ENCODE results near the gene TBC1D9B.

Gene TBC1D9B

DNA sequence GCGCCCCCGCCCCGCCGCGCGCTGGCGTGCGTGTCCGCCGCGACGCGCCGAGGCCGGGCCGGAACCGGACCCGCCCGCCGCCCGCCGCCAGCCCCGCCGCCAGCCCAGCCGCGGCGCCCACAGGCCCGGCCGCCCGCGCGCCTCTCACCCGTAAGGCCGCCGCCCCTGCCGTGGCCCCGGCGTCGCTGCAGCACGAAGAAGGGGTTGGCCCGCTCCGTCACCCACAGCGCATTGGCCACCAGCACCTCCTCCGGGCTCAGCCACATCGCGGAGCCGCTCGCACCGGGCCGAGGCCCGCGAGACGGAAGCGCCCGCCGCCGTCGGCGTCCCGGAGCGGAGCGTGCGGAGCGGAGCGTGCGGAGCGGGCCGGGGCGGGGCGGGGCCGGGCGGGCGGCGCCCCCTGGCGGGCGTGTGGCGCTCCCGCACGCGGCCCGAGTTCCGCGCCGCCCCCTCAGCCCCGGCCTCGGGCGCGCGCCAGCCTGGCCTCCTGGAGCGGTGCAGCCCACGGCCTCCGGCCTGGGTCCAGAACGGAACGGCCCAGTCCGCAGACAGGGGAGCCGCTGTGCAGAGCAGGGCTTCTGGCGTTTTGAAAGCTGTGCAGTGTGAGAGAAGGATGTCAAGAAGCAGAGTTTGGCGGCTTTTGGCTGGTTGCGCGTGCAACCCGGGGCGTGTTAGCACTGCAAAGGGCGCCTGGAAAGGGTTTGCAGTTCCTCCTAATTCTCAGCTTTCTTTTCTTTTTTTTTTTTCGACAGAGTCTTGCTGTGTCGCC lies at the start of gene TBC1D9B:
TSS of gene TBC1D9B (minus strand) at position 342 of the 769 bp plus-strand sequence. CDS start at position 266, 76 bp downstream.
- DNase-seq (ENCODE audit: low read depth), result no peak

DNA sequence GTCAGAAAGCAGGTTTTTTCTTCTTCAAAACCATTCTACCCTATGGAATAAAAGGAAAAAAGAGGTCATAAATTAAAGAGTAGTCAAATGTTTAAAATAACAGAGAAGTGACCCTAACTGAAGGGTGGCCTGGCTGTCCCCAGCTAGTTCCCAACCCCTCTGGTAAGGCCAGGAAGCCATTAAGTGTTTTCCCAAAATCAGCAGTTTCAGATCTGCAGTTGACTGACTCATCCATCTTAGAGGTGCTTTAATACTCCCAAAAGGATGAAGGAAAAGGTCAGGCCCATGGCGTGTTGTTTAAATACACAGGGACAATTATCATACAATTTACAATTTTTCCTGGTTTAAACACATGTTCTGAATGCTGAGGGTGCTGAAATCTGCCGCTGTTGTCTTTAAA lies 47.9 kb upstream of the TBC1D9B start:
- no peak for DNase-seq (ENCODE audit: low read depth)

DNA sequence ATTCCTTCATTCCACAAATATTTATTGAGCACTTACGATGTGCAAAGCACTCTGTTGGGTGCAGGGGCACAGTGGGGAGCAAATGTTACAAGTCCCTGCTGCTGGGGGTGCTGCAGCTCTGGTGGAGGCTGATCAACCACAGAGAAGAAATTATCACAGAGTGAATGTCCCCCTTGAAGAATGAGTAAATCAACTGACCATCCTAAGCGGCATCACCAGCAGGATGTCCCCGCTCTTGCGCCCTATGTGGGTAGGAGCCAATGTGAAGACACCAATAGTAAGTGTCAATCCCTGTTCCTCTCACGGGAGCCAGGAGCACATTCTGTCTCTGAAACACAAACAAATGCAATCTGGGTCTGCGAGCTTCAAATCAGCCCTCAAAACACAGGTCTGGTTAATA lies 47.4 kb upstream of the TBC1D9B start:
- no peak for DNase-seq (ENCODE audit: low read depth)

DNA sequence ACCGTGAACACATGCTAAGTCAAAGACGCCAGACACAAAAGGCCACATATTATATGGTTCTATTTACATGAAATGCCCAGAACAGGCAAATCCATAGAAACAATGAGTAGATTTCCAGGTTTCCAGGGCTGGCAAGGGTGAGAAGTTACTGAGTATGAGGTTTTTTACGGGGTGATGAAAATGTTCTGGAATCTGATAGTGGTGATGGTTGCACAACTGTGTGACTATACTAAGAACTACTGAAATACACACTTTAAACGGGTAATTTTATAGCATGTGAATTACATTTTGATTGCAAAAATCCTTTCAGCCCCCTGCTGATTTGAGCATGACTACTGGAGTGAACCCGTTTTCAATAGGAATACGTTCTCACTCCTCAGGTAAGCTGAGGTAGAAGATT lies 46.7 kb upstream of the TBC1D9B start:
- DNase-seq (ENCODE audit: low read depth), result no peak

DNA sequence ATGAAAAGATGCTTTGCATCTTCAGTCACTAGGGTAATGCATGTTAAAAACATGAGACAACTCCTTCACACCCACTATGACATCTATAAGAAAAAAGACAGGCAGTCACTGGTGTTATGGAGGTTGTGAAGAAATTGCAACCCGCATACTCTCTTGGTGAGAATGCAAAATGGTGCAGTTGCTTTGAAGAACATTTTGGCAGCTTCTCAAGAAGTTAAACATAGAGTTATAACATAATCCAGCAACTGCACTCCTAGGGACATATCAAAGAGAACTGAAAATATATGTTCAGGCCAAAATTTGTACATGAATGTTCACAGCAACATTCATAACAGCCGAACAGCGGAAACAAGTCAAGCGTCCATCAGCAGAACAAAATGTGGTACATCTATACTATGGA lies 46.3 kb upstream of the TBC1D9B start:
- no peak for DNase-seq (ENCODE audit: low read depth)

DNA sequence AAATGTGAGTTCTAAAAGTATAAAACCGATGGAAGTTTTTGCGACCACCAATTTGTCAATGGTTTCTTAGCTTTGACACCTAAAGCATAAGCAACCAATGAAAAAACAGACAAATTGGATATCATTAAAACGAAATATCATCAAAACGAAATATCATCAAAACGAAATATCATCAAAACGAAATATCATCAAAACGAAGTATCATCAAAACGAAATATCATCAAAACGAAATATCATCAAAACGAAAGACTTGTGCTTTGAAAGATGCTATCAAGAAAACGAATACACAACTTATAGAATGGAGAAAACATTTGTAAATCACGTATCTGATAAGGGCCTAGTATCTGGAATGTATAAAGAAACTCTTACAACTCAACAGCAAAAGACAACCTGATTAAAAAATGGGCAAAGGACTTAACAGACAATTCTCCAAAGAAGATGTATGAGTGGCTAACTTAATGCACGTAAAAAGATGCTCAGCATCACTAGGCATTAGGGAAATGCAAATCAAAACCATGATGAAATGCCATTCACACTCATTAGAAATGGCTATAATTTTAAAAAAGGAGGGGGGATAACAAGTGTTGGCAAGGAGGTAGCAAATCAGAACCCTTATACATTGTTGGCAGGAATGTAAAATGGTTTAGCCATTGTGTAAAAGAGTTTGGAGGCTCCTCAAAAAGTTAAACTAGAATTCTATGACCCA lies 29.4 kb upstream of the TBC1D9B start:
- DNase-seq (ENCODE audit: low read depth), result no peak

DNA sequence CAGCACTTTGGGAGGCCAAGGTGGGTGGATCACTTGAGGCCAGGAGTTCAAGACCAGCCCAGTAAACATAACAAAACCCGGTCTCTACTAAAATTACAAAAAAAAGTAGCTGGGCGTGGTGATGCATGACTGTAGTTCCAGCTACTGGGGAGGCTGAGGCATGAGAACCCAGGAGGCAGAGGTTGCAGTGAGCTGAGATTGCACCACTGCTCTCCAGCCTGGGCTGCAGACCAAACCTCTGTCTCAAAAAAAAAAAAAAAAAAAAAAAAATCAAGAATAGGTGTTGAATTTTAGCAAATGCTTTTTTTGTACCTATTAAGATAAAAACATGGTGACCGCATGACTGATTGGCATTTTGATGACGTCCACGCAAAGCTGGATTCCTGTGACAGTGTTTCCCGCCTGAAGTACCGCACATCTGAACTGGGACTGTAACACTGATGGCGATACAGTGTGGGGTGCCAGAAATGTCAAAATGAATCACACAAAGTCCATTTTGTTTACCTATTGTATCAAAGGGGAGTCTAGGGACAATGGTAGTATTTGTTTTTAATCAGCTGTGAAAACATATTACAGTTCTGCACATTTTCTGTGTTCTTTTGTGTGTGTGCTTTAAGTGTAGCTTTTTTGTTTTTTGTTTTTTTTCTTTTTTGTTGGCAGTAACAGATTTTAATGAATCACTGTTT lies 23.2 kb upstream of the TBC1D9B start:
- DNase-seq (ENCODE audit: low read depth), result no peak

DNA sequence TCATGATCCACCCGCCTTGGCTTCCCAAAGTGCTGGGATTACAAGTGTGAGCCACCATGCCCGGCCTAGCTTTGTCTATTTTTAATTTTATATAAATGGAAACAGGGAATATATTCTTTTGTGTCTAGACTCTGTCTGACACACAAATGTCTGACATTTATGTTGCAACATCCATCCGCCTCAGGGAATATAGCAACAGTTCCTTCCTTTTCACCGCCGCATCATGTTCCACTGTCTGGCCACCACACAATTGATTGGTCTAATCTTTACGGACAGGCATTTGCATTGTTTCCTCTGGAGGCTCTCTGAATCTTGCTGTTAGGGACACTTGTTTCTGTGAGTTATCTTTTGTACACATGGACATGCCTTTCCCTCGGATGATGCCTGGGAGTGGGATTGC lies 20.1 kb upstream of the TBC1D9B start:
- no peak for DNase-seq (ENCODE audit: low read depth)

DNA sequence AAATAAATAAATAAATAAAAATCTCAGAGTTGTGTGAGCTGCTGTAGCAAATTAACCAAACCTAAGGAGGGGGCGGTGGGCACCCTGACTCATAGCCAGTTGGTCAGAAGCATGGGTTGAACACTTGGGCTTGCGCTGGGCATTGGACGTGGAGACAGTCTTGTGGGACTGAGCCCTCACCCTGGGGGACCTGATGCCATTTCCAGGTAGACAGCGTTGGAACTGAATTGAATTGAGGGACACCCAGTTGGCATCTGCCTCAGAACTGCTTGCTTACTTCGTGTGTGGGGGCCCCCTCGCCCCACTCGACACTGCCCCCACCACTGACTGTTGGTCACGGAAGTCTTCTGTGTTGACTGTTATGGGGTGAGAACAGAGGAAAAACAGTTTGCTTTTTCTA lies 19.0 kb upstream of the TBC1D9B start:
- no peak for DNase-seq (ENCODE audit: low read depth)

DNA sequence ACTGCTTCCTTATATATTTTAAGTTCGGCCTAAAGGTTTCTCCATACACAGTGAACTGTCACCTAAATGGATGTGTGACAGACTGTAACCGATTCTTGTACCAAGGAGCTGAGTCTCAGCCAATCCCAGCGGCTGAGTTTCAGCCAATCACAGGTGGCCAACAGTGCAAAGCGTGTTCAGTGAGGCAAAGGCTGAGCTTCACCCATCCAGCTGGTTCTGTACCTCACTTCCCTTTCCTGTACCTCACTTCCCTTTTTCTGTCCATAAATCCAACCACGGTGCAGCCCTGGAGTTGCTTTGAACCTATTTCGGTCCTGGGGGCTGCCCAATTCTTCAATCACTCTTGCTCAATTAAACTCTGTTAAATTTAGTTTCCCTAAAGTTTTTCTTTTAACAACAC lies 15.7 kb upstream of the TBC1D9B start:
- DNase-seq (ENCODE audit: low read depth), result no peak

DNA sequence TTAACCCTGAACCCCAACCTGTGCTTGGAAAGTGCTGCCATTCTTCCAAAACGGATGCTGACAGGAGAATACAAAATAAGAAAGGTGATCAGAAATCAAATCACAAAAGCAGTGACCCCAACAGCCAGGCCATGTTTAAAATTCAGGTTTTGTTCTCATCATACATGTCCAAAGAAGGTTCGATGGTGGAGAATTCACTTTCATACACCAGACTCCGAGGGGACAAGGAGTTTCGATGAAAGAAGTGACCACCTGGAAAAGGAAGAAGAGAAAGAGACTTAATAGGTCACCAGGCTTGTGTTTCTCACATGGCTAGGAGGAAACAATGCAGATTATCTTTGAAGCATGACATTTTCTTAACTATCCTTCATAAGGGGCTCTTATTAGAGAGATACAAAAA lies 12.5 kb upstream of the TBC1D9B start:
- DNase-seq (ENCODE audit: low read depth), result no peak

DNA sequence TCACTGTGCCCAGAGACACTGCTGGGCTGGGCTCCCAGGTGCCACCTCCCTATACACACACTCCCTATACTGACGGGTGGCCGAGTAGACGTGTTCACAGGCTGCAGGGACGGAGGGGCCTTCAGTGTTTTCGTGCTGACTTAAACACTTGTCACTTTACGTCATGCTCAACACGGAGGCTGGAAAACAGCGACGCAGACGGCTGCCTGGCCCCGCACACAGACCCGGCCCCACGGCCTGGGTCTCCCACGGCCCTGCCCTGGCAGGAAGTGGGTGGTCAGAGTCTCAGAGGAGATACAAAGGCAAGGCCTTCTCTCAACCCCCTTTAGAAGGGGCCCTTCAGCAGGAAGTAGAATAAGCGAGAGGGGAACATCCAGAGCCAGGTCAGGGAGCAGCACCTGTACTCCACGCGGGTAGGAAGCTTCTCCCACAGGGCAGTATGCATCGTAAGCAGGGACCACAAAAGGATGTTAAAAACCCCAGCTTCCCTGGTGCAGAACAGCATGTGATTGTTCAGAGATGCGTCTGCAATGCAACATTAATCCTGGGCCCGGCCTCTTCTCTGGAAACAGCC lies 11.9 kb upstream of the TBC1D9B start:
- DNase-seq (ENCODE audit: low read depth), result no peak

DNA sequence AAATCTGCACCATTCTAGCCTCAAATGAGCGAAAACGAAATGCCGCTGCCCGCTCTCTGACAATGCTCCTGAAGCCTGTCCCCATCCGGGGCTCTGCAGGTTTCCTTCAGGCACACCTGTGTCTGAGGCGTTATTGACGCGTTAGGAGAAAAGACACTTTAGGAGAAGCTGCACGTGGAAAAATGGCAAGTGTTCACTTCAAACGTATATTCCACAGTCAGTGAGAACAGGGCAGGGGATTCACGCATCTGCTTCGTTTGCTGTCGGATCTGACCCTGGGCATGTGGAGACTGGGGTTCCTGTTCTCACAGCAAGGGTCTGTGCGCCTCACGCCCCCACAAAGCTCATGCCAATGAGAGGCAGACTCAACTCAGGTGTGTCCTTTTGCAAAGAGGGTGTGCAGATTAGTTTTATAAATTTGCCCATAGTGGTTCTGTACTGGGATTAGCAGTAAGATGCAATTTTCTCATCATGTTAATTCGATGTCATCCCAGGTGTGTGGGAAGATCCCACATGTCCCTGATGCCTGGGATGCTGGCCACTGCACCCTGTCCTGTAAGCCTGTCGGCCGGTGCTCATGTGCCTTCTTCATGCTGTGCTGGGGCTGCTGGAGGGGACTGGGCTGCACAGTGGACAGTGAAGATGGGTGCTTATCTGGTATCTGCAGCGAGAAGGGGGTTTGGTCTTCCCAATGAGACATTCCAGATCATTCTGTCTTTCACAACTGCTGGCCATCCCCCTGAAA lies 11.2 kb upstream of the TBC1D9B start:
- DNase-seq (ENCODE audit: low read depth), result no peak

DNA sequence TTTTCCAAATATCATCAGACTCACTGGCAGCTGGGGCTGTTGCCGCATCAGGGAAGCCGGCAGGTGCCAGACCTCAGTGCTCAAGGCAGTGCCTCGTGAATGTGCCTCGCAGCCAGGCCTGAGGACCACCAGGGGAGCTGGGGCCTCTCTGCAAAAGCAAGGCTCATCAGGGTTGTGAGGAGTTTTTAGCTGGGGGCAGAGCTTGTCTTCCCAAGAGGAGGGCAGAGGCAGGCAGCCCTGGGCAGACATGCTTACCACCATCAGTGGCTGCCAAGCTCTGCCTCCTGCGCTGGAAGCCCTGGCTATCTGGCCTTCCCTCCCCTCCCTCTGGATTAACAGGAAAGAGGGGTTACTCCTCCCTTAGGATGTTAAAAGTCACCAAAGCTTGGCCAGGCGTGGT lies 8.8 kb upstream of the TBC1D9B start:
- DNase-seq (ENCODE audit: low read depth), result no peak

DNA sequence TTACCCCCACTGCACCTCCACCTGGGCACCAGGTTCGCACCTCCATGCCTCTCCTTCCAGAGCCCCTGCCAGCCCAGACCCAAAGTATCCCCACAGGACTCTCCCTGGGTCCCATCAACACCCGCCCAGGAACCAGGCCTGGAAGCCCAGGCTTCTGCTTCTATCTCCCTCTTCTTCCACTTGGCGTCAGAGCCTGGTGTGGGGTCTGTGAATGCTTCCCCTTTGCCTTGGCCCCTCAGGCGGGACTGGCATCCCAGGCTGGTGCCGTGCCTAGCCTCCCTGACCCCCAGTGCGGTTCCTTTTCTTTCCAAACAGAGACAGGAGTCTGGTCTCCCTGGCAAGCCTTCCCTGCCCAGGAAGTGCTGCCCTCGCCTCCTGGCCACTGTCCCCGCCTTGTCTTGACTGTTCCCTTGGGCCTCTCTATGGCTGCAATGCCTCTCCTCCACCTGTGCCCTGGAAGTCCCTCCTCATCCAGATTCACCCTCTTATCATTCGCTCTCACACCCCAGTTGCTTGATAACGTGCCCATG lies 7.8 kb upstream of the TBC1D9B start:
- DNase-seq (ENCODE audit: low read depth), result no peak

DNA sequence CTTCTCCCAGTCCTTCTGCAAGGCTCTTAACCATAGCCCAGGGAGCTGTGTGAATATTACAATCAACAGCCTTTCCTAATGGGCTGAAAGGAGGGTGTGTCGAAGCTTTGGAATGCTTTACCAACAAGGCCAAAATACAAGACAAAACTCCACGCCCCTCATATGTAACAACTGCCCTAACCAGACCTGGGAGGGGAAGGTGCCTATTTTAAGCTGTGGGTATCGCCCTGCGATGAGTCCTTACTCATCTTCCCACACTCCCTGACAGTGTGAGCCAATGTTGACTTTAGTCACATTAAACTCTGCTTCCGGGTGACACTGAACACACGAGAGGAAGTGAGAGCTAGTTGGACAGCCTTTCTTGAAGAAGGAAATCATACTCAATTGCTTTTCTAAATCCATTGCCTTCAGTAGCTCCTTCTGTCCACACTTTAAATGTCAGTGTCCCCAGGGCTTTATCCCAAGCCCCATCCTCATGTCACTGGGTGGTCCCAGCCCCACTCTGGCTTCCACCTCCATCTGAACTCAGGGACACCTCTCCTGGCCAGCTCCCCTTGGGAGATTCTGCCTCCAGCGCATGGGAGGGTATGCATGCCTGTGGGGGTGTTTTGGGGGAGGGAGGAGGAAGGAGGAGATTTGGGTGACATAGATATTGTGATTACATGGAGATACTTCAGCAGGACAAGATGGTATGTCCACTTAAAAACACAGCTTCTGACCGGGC lies 6.5 kb upstream of the TBC1D9B start:
- DNase-seq (ENCODE audit: low read depth), result no peak

DNA sequence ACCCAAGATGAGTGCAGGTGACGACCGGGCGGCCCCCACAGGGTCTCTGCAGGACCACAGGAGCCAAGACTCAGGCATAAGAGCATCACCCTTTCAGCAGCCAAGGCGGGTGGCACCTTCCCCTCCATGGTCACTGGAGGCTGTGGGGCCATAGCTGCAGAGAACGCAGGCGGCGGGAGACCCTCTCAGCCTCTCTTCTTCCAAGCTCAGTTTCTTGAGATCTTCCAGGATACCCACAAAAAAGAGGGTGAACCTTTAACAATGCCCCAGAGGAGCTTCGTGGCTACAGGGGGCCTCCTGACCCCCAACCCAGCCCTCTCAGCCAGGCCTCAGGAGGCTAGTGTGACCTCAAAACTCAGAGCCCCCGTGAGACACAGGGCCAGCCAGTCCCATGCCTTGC lies 5.8 kb upstream of the TBC1D9B start:
- no peak for DNase-seq (ENCODE audit: low read depth)

DNA sequence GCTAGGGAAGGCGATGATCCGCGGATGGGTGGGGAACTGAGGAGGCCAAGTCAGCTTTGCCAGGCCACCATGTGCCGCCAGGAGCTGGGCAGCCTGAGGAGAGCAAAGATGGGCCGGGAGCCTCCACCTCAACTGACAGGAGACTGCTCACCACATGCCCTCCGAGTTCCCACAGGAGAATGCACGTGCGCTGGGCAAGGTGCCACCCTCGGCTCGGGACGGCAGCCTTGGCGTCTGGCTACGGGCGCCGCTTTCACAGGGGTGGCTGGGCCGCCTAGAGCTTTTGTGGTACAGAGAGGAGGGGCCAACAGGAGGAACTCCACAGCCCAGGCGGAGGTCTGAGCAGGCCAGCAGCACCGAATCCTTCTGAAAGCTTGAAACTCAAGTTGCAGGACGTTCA lies 5.3 kb upstream of the TBC1D9B start:
- DNase-seq (ENCODE audit: low read depth), result no peak

DNA sequence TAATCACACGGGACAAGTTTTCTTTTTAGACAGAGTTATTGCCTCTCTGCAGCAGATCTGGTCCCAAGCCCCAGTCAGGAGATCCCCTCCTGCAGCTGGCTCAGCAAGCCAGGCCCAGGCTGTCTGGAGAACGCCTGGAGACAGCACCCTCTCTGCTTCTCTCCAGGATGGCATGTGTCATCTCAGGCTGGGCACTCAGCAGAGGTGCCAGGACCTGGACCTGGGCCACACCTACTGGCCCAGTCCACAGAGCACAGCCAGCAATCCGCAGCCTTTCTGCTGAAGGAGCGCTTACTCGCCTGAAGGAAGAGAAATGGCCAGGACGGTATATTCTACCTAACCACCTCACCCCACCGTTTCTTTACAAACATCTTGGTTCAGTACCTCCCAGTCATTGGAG lies 4.7 kb upstream of the TBC1D9B start:
- no peak for DNase-seq (ENCODE audit: low read depth)

DNA sequence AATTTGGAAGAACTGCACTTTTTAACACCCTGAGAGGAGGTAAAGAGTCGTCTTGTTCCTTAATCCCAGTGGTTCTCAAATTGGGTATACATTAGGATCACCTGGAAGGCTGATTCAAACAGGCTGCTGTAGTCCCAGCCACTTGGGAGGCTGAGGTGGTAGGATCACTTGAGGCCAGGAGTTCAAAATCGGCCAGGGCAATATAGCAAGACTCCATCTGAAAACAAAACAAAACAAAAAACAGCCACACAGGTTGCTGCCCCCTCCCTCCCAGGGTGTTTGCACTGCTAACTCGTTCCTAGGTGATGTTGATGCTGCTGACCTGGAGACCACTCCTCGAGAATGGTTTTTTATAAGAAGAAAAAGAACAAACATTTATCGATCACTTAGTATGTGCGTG lies 1.5 kb upstream of the TBC1D9B start:
- DNase-seq (ENCODE audit: low read depth), result no peak

DNA sequence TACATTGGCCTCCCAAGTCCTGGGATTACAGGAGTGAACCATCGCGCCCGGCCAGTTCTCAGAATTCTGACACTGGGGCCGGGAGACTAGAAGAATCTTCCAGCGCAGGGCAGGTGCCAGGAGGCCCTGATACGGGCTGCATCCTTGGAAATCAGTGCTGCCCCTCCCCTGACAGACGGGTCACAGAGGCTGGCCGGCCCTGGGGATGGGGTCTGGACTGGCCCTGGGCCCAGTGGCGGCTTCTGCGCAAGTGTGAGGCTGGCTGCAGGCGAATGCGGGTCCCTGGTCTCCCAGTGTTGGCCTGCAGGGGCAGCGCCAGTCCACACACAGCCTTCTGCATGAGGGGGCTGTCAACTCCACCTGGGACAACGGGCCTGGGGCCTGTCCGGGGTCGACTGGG lies 831 bp upstream of the TBC1D9B start:
- DNase-seq (ENCODE audit: low read depth), result no peak

Data from HS-27A (cell line).